GM12874 (cell line): Measurements from ENCODE around the gene MTG1.

ENCODE experiments used
- TF ChIP-seq, protein P1 (sequence below): IDR thresholded peaks from 2 replicates; pipeline ENCODE4 v1.5.1; 2011; ENCODE audit warnings: low read depth, mild to moderate bottlenecking, control low read depth, low read length, moderate library complexity; ENCODE audit not compliant: insufficient read depth

Gene MTG1

DNA sequence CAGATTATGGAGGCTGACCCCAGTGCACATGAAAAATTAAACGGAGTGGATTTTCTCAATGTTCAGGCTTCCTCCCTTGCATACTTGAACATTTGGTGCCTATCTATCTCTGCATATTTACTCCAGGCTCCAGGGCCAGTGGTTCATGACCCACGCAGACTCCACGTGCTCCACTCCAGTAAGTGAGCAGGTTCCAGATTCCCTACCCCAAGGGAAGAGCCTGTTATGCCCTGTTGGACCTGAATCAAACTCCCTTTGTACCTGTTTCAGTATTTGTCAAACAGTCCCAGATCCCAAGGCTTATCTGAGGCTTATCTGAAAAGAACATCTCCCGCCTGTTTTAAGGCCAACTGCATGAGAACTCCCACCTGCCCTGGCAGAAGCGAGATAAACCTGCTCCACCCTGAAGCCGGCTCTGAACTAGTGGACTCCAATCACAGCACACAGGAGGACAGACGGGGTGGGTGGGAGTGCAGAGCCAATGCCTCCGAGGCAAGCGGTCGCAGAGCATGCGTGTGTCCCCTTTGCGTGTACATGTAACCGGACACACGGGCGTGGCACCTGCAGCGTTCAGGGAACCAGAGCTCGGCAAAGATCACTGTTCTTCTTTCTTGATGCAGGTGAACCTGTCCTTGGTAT, 33.9 kb upstream of the MTG1 start:
- TF ChIP-seq, protein P1, sequence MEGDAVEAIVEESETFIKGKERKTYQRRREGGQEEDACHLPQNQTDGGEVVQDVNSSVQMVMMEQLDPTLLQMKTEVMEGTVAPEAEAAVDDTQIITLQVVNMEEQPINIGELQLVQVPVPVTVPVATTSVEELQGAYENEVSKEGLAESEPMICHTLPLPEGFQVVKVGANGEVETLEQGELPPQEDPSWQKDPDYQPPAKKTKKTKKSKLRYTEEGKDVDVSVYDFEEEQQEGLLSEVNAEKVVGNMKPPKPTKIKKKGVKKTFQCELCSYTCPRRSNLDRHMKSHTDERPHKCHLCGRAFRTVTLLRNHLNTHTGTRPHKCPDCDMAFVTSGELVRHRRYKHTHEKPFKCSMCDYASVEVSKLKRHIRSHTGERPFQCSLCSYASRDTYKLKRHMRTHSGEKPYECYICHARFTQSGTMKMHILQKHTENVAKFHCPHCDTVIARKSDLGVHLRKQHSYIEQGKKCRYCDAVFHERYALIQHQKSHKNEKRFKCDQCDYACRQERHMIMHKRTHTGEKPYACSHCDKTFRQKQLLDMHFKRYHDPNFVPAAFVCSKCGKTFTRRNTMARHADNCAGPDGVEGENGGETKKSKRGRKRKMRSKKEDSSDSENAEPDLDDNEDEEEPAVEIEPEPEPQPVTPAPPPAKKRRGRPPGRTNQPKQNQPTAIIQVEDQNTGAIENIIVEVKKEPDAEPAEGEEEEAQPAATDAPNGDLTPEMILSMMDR: no peak

DNA sequence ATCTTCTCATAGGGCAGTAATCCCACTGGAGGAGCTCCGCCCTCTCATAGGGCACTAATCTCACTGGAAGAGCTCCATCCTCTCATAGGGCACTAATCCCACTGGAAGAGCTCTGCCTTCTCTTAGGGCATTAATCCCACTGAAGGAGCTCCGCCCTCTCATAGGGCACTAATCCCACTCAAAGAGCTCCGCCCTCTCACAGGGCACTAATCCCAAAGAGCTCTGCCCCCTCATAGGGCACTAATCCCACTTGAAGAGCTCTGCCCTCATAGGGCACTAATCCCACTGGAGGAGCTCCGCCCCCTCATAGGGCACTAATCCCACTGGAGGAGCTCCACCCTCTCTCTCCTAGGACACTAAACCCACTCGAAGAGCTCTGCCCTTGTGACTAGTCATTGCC, 32.7 kb upstream of the MTG1 start:
- TF ChIP-seq, protein P1: no peak

DNA sequence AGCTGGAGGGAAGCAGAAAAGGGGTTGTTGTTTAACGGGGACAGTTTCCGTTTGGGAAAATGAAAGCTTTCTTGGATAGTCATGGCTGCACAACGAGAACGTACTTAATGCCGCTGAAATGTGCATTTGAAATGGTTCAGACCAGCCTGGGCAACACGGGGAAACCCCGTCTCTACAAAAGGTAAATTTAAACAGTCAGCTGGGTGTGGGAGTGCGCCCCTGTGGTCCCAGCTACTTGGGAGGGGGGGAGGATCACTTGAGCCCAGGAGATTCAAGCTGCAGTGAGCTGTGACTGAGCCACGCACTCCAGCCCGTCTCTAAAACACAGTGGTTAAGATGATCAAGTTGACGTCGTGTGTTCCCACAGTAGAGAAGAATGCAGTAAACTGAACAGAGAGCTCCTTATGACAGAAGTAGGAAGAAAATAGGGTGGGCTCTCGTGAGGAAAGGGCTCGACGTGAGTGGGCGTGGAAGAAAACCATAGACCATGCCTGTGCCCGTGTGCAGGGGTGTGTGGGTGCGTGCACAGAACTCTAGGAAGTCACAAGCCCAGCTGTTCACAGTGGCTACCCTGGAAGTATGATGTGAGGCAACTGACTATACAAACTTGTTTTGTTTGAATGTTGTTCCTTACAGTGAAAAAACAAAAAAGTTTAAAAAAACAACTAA, 32.0 kb upstream of the MTG1 start:
- TF ChIP-seq, protein P1: no peak

- TF ChIP-seq, protein P1: no peak
Observed at GRCh38 chr10:133362846-133363245, 31.1 kb upstream of the MTG1 start.

DNA sequence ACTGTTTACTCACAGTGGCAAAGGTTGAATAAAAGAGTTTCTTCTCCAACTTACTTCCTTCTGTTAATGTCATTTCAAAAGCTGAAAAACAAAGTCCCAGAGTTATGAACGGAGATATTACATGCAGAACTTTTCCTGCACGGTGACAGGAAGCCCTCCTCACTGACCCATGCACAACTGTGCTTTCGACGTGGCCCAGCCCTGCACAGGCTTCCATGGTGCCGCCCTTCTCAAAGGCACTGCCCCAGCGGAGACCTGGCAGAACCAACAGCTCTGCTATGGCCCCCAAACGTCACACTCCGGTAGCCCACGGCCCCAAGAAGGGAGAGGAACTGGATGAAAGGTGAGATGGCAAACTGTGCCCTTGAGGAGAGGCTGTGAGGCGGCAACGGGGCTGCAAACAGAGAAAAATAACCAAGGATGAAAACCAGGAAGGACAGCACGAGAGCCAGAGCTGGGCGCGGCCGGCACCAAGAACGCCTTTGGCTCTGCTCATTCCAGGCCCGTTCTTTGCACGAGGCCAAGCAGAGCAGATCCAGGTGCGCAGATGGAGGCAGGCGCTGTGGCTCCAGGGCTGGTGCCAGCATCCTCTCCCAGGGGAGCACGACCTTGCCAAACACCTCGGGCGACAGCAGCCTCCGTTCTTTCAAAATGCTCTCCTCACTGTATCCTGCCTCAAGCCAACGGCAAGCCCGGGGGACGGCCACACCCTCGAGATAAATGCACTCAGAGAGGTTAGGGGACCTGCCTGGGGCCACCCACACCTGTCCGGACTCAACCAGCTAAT, 29.1 kb upstream of the MTG1 start:
- TF ChIP-seq, protein P1: no peak

DNA sequence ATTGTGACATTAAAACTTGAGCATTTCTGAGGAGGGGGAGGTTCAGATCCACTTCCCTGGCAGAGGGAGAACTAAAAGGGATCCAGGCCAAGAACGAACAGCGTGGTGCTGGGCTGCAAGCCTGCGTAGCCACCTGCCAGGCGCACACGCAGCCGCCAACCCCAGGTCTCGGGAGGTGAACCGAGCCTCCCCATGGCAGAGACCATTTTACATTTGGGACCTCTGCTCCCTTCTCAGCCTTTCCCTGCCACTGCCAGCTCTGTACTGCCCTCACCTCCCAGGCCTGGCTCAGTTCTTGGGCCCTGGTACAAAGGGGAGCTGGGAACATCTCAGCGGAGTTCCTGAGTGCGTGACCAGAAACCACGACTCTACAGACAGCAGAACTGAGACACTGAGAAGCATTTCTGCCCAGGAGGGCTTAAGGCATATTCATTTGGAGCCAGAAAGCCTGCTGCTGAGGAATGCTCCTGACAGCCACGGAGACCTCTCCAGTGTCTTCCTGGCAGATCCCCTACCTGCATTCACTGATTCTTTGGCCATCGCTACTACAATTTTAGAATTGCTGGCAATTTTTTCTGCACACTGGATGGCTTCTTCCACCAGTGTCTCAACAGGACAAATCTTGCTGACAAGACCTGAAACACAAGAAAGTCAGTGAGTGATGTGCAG, 28.4 kb upstream of the MTG1 start:
- TF ChIP-seq, protein P1: no peak

DNA sequence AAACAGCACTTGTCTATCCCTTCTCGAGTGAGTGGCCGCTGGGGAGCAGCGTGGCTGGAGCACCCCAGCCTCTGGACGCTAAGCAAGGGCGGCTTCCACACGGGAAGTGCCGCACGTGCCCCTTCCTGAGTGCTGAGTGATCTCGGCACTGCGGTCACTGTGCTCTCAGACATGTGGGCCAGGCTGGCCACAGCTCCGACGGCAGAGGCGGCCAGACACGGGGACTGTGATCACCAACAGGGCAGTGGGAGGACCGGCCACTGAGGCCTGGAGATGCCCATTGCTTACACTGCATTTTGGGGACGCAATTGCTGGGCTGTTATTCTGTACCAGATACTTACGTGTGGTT, 27.9 kb upstream of the MTG1 start:
- TF ChIP-seq, protein P1: no peak
